Activated CD4-positive, CD25-positive, alpha-beta regulatory T cell treated with anti-CD3 and anti-CD28 coated beads, Interleukin-2, amount 50 U/mL, for 24 hours (primary cell): ENCODE results near the gene WTAP.
"Not testable (repeated sequence)": the region's sequence is repeated elsewhere in the genome, so short reads cannot be mapped to it uniquely, and the experiment has no call there.

ENCODE experiments used
- ATAC-seq, 2 donors: fragments of 150-1000 bp; cut with Tn5 transposase; one replicate each; pipeline ENCODE4 v1.10.0; 2021; ENCODE audit warnings: mild to moderate bottlenecking in 1 of 2, moderate library complexity in 1 of 2

The WTAP gene

GRCh38 chr6:159726918-159727716 lies at the start of gene WTAP:
WTAP (plus strand) TSS chr6:159727506; CDS start chr6:159736266, 8,760 bp downstream.
- peak; percentile 90 to 91 for ATAC-seq

- ATAC-seq = no peak
These were observed 49.7 kb upstream of the WTAP start for GRCh38 chr6:159677506-159678165.

DNA sequence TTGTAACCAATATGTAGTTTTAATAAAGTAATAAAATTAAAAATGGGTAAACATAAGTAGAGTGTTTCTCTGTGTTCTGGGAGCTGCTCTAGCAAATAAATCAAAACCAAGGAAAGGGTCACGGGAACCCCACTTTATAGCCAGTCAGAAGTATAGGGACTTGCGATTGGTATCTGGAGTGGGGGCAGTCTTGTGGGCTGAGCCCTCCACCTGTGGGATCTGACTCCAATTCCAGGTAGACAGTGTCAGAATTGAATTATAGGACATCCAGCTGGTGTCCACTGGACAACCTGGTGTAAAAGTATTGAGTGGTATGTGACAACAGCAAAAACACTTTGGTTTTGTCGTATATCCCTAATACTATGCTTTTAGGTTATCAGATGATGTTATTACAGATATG lies 48.7 kb upstream of the WTAP start:
- ATAC-seq = no peak

GRCh38 chr6:159679091-159680077 lies 47.9 kb upstream of the WTAP start:
- ATAC-seq = peak in 1 of 2 donors; percentile 48

- ATAC-seq = peak in 1 of 2 donors; percentile 24
These were observed 47.2 kb upstream of the WTAP start for GRCh38 chr6:159680104-159680503.

DNA sequence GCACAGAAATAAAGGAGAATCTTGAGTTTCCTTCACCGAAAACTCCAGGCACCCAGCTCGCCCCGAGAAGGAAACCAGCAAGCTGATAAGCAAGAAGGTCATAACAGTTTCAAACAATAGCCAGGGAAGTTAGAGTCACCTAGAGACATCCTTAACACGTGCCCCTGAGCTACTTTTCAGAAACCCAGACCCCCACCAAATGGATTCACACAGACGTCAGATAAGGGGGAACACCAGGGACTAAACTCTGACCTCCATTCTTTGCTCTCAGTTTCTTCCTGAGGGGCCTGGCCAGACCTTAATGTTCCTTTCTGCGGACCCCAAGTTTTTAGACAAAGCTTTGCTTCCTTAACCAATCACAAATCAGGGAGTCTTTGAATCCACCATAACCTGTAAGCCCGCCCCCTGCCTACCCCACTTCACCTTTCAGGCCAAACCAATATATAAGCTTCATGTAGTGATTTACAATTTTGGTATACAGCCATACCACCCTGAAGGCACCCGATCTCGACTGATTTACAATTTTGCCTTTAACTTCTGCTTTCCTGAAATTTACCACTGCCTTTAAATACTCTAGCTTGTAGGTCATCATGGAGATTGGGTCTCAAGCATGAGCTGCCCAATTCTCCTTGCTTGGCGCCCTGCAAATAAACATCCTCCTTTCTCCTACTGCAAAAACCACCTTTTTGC lies 46.0 kb upstream of the WTAP start:
- ATAC-seq = no peak

DNA sequence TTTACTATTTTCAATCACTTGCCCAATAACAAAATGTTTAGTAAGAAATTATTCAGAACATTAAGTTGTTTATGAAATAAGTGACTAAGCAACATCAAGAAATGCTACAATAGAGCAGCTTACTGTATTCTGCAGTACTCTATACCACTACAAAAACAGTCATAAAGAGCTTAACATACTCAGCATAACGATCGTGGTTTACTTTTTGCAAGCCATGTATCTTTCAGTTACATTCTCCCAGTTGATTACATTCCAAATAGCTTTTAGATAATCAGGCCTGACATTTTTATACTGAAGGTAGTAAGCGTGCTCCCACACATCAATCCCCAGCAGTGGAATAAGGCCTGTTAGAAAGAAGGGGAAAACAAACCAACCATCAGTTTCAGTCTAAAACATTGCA lies 45.0 kb upstream of the WTAP start:
- peak in 1 of 2 donors; percentile 52 for ATAC-seq

- ATAC-seq = no peak
These were observed 44.5 kb upstream of the WTAP start for GRCh38 chr6:159682810-159683209.

DNA sequence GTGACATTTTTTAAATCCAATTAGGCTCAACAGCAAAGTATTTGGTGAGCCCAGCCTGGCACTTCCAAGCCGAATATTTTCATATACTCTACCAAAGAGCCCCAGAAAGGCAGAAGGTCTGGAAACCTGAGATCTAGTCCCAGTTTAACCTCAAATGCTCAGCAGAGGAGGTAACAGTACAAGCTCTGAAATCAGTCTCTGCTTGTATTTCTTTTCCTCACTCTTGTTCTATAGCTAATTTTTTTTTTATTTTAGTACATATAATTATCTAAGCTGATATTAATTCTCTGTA lies 43.3 kb upstream of the WTAP start:
- no peak for ATAC-seq

DNA sequence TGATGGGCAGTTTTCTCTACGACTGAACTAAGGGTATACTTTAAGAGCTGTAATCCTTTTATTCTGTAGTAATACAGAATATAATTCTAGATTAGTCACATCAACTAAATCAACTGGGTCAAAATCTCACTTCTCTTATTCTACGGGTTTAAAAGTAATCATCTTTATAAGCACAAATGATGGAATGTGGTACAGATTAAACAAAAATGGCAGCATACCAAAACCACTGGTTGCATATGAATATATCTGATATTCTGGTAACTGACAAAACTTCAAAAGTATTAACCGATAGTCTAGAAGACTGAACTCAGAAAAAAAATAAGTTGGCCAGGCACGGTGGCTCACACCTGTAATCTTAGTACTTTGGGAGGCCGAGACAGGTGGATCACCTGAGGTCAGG lies 41.3 kb upstream of the WTAP start:
- ATAC-seq = no peak

GRCh38 chr6:159686703-159687102 lies 40.6 kb upstream of the WTAP start:
- ATAC-seq = no peak

GRCh38 chr6:159687341-159687740 lies 40.0 kb upstream of the WTAP start:
- ATAC-seq = no peak

- ATAC-seq = no peak
These were observed 38.9 kb upstream of the WTAP start for GRCh38 chr6:159688266-159688905.

DNA sequence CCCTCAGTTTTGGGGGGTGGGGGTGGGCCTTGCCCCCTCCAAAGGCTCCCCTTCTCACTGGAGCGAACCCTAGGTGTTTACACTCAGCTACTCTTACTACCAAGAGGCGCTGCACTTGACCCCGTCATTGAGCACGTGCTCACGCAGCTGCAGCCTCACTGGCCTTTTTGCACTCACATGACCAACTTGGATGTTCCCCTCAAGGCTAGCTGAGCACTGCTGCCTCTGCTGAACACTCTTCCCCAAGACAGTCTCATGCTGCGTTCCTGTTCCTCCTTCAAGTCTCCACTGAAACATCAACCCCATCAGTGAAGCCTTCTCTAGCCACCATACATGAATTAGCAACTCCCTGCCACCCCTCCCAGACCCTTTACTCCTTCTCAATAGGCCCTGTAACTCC lies 38.3 kb upstream of the WTAP start:
- no peak for ATAC-seq

GRCh38 chr6:159690135-159690534 lies 37.2 kb upstream of the WTAP start:
- ATAC-seq = not testable (repeated sequence)

- ATAC-seq = no peak
These were observed 36.0 kb upstream of the WTAP start for GRCh38 chr6:159691133-159691962.

GRCh38 chr6:159691963-159692287 lies 35.4 kb upstream of the WTAP start:
- ATAC-seq = no peak

DNA sequence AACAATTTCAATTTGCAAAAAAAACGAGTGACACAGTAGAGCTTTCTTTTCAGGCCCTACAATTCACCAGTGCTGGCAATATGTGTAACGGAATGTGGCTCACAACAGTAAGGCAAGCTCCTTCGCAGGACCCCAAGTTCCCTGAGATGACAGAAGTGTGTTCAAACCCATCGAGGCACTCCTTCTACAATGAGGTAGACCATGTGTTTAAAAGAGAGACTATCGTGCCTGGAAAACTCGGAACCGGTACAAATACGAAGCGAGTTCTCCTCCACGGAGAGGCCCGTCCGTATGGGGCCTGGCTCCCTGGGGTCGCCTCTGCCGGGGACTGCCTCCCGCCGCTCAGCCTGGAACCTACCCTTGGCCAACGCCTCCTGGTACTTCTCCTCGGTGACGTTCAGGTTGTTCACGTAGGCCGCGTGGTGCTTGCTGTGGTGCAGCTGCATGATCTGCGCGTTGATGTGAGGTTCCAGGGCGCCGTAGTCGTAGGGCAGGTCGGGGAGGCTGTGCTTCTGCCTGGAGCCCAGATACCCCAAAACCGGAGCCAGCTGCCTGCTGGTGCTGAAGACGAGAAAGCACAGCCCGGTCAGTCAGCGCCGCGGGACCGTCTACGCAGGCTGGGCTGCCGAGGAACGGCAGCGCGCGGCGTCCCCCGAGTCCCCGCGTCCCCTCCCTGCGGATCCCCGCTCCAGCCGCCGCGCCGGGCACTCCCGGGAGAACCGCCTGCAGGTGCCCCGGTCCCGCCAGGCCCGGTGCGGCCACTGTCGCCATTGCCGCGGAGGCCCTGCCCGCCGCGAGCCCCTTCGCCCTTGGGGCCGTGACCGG lies 34.8 kb upstream of the WTAP start:
- ATAC-seq = peak; percentile 45 to 52

GRCh38 chr6:159693128-159693893 lies 34.0 kb upstream of the WTAP start, which contains the start of gene SOD2:
SOD2 (minus strand) TSS chr6:159693241; CDS start chr6:159693167, 74 bp downstream.
- ATAC-seq = peak; percentile 79 to 82
